NCI-H2196 treated with DMSO at 0.1 percent for 48 hours (cell line): ENCODE measurements around the gene UGT2B17.

Experiments used
- DNase-seq: peaks from one replicate; lab custom pipeline; 2025; ENCODE audit not compliant: unreplicated experiment; lab: John Stamatoyannopoulos, UW

Gene UGT2B17

DNA sequence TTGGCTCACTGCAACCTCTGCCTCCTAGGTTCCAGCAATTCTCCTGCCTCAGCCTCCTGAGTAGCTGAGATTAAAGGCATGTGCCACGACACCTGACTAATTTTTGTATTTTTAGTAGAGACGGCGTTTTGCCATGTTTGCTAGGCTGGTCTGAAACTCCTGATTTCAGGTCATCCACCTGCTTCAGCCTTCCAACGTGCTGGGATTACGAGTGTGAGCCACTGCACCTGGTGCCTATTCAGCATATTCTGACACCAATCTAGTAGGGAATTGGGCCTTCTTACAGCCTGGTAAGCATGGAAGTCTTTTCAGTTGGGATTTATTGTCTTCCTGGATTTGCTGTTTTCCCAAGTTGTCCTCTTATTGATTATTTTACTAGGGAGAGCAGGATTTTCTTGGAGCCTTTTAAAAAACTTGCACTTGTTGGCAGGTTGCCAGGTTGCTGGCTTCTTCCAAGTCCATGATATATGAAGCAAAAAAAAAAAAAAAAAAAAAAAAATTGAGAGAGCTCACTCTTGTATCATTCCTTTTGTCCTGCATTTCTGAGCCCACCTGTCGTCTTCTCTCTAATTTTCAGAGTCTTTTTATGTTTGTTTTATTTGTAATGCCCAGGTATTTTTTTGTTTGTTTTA lies 85.2 kb downstream of the UGT2B17 start:
- DNase-seq = no peak

DNA sequence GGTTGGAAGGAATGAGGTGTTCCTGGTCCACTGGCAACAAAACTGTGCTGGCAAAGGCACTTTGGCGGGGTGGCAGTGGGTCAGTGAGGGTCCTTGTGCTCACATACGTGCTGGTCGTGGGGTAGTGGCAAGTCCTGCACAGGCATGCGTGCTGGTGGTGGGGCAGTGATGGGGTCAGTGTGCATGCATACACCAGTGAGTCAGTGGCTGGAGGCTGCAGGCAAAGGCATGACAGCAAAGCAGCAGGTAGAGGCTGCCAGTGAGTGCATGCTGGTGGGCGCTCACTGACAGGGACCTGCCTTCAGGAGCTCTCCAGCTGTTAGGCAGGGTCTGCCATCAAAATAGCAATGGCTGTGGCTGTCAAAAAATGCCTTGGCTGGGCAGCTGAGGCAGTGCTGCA lies 86.8 kb downstream of the UGT2B17 start:
- DNase-seq = no peak
